ENCODE results near the gene SPTSSB. TPM values are rescaled to one million over a fixed set of nuclear protein-coding genes. Genes with fewer than 3 reads are reported as not detected.

Gene SPTSSB
- total RNA-seq, 1 donor from 2014 or later = not detected

GRCh38 chr3:161348796-161349400 lies 22.4 kb downstream of the SPTSSB start:
- no peaks in the 10 kb centered on the region for H3K9me3 Mint-ChIP-seq (ENCODE audit: unreplicated experiment)
- TF ChIP-seq CTCF (IDR thresholded peaks at IDR 0.05; ENCODE audit: unreplicated experiment) = no peak
- no peak overlapping the region for H3K4me3 Mint-ChIP-seq (ENCODE audit: unreplicated experiment)
- no peaks in the 10 kb centered on the region for H3K4me1 Mint-ChIP-seq (ENCODE audit: unreplicated experiment)
- H3K27ac Mint-ChIP-seq (ENCODE audit: unreplicated experiment) = no peak overlapping the region
- no peak for DNase-seq (ENCODE audit: low spot score)
- H3K27me3 Mint-ChIP-seq (ENCODE audit: unreplicated experiment) = peaks cover 3% of the 10 kb centered on the region
- H3K36me3 Mint-ChIP-seq (ENCODE audit: low read depth, unreplicated experiment) = no peaks in the 10 kb centered on the region

DNA sequence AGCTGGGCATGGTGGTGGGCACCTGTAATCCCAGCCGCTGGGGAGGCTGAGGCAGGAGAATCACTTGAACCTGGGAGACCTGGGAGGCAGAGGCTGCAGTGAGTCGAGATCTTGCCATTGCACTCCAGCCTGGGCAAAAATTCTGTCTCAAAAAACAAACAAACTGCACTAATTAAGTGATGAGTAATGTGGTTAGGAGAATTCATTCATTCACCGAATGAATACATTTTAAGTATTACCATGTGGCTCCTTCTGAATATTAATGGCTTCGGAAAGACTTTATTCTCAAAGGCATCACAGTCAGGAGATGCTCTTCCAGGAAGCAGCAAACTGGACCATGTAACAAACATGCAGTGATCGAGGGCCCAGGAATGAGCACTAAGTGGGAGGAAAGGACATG lies 23.6 kb downstream of the SPTSSB start:
- H3K36me3 Mint-ChIP-seq (ENCODE audit: low read depth, unreplicated experiment) = no peaks in the 10 kb centered on the region
- no peak overlapping the region for H3K27ac Mint-ChIP-seq (ENCODE audit: unreplicated experiment)
- no peak for DNase-seq (ENCODE audit: low spot score)
- TF ChIP-seq CTCF (IDR thresholded peaks at IDR 0.05; ENCODE audit: unreplicated experiment) = no peak
- H3K9me3 Mint-ChIP-seq (ENCODE audit: unreplicated experiment) = no peaks in the 10 kb centered on the region
- H3K27me3 Mint-ChIP-seq (ENCODE audit: unreplicated experiment) = peaks cover 3% of the 10 kb centered on the region
- no peak overlapping the region for H3K4me3 Mint-ChIP-seq (ENCODE audit: unreplicated experiment)
- no peaks in the 10 kb centered on the region for H3K4me1 Mint-ChIP-seq (ENCODE audit: unreplicated experiment)

DNA sequence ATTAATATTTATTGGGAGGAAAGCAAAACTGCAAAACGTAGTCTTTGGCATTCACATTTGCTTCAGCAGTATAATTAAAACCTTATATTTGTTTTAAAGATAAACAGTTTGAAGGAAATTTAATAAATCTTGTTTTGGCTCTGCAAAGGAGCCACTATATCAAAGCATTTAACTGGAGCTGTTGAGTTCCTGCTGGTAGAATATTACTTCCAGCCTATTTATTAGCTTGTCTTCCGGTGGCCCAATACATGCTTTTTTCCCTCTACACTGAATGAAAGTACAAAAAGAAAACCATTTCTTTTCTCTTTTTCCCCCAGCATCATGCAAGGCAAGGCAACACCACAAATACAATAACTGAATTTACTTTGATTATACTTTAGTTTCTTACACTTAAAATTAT lies 26.3 kb downstream of the SPTSSB start:
- Mint-ChIP-seq H3K27ac (ENCODE audit: unreplicated experiment) (no peak overlapping the region), H3K9me3 (ENCODE audit: unreplicated experiment) (no peaks in the 10 kb centered on the region)
- TF ChIP-seq CTCF (IDR thresholded peaks at IDR 0.05; ENCODE audit: unreplicated experiment) = no peak

GRCh38 chr3:161343986-161344385 lies 27.3 kb downstream of the SPTSSB start:
- peaks cover 3% of the 10 kb centered on the region for H3K27me3 Mint-ChIP-seq (ENCODE audit: unreplicated experiment)
- DNase-seq (ENCODE audit: low spot score) = no peak
- H3K36me3 Mint-ChIP-seq (ENCODE audit: low read depth, unreplicated experiment) = no peaks in the 10 kb centered on the region
- H3K9me3 Mint-ChIP-seq (ENCODE audit: unreplicated experiment) = no peaks in the 10 kb centered on the region
- H3K27ac Mint-ChIP-seq (ENCODE audit: unreplicated experiment) = no peak overlapping the region
- no peak overlapping the region for H3K4me3 Mint-ChIP-seq (ENCODE audit: unreplicated experiment)
- no peaks in the 10 kb centered on the region for H3K4me1 Mint-ChIP-seq (ENCODE audit: unreplicated experiment)
- TF ChIP-seq CTCF (IDR thresholded peaks at IDR 0.05; ENCODE audit: unreplicated experiment) = no peak

More for the DNA sequence above, 26.3 kb downstream of the SPTSSB start:
- DNase-seq (ENCODE audit: low spot score) = no peak
- H3K36me3 Mint-ChIP-seq (ENCODE audit: low read depth, unreplicated experiment) = no peaks in the 10 kb centered on the region
- no peak overlapping the region for H3K4me3 Mint-ChIP-seq (ENCODE audit: unreplicated experiment)
- H3K27me3 Mint-ChIP-seq (ENCODE audit: unreplicated experiment) = peaks cover 3% of the 10 kb centered on the region
- H3K4me1 Mint-ChIP-seq (ENCODE audit: unreplicated experiment) = no peaks in the 10 kb centered on the region

DNA sequence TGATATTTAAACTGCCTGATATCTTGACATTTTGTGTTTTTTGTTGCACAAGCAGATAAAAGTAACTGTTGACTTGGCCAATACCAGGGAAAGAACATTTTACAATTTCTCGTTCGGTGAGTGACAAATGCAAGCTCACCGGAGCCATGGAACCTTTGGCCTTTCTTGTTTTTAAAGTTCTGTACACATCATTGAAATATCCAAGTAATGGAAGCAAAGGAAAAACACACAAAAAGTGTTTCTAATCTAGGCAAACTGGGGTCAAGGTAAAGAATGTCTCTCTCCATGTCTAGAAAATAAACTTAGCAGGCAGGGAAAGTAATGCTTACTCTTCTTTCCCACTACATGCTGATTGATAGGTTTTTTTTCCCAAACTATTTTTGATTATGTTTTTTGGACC lies 27.8 kb downstream of the SPTSSB start:
- Mint-ChIP-seq H3K27me3 (ENCODE audit: unreplicated experiment) (peaks cover 3% of the 10 kb centered on the region), H3K4me1 (ENCODE audit: unreplicated experiment) (no peaks in the 10 kb centered on the region), H3K9me3 (ENCODE audit: unreplicated experiment) (no peaks in the 10 kb centered on the region), H3K4me3 (ENCODE audit: unreplicated experiment) (no peak overlapping the region), H3K36me3 (ENCODE audit: low read depth, unreplicated experiment) (no peaks in the 10 kb centered on the region), H3K27ac (ENCODE audit: unreplicated experiment) (no peak overlapping the region)
- no peak for TF ChIP-seq CTCF (IDR thresholded peaks at IDR 0.05; ENCODE audit: unreplicated experiment)
- no peak for DNase-seq (ENCODE audit: low spot score)

Data from endothelial cell (in vitro differentiated cells).